Measurements from ENCODE around the gene UBR4. TPM values are rescaled to one million over a fixed set of nuclear protein-coding genes. Genes with fewer than 3 reads are reported as not detected.

The UBR4 gene
- total RNA-seq, 2 experiments from 2014 or later: 116 to 125 TPM

GRCh38 chr1:19043579-19044443 lies 166.3 kb downstream of the UBR4 start:
- Histone ChIP-seq H3K27me3 (ENCODE audit: control insufficient read depth in 1 of 2, insufficient read depth in 2 of 2, low read length in 2 of 2) (peaks cover 0 to 5% of the 10 kb centered on the region in 2 experiments), H3K36me3 (ENCODE audit: insufficient read depth, low read length) (no peaks in the 10 kb centered on the region), H3K9me3 (ENCODE audit: control insufficient read depth in 1 of 2, insufficient read depth in 1 of 2, low read length in 2 of 2) (no peaks in the 10 kb centered on the region), H3K27ac (ENCODE audit: low read depth in 1 of 2, low read length in 2 of 2) (no peak overlapping the region), H3K4me3 (ENCODE audit: low read length) (no peak overlapping the region), H3K4me1 (ENCODE audit: insufficient read depth, low read length) (peaks cover 3% of the 10 kb centered on the region)
- CTCF ChIA-PET: interaction anchor here (0.6 kb wide), 1 partner anchor 370 kb away, joined by 3 read pairs; no protein-coding TSS in a partner anchor
- H3K4me3 Mint-ChIP-seq: no peak overlapping the region
- H3K4me1 Mint-ChIP-seq (ENCODE audit: low read depth): peaks cover 4% of the 10 kb centered on the region
- H3K36me3 Mint-ChIP-seq (ENCODE audit: low read depth): no peaks in the 10 kb centered on the region
- no peak for ATAC-seq (ENCODE audit: poor library complexity)
- H3K27ac Mint-ChIP-seq: no peak overlapping the region
- H3K27me3 Mint-ChIP-seq: peaks cover 17% of the 10 kb centered on the region
- H3K9me3 Mint-ChIP-seq: no peaks in the 10 kb centered on the region
- POLR2A ChIA-PET: interaction anchor here (0.7 to 3.0 kb wide), 2 partner anchors 31 to 1745 kb away, joined by 3 to 13 read pairs; no protein-coding TSS in a partner anchor
- no peak for DNase-seq
- TF ChIP-seq, protein P1, sequence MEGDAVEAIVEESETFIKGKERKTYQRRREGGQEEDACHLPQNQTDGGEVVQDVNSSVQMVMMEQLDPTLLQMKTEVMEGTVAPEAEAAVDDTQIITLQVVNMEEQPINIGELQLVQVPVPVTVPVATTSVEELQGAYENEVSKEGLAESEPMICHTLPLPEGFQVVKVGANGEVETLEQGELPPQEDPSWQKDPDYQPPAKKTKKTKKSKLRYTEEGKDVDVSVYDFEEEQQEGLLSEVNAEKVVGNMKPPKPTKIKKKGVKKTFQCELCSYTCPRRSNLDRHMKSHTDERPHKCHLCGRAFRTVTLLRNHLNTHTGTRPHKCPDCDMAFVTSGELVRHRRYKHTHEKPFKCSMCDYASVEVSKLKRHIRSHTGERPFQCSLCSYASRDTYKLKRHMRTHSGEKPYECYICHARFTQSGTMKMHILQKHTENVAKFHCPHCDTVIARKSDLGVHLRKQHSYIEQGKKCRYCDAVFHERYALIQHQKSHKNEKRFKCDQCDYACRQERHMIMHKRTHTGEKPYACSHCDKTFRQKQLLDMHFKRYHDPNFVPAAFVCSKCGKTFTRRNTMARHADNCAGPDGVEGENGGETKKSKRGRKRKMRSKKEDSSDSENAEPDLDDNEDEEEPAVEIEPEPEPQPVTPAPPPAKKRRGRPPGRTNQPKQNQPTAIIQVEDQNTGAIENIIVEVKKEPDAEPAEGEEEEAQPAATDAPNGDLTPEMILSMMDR (IDR thresholded peaks at IDR 0.05): no peak
- intact Hi-C loops (cut with DNase I, micrococcal nuclease): no loop called here

DNA sequence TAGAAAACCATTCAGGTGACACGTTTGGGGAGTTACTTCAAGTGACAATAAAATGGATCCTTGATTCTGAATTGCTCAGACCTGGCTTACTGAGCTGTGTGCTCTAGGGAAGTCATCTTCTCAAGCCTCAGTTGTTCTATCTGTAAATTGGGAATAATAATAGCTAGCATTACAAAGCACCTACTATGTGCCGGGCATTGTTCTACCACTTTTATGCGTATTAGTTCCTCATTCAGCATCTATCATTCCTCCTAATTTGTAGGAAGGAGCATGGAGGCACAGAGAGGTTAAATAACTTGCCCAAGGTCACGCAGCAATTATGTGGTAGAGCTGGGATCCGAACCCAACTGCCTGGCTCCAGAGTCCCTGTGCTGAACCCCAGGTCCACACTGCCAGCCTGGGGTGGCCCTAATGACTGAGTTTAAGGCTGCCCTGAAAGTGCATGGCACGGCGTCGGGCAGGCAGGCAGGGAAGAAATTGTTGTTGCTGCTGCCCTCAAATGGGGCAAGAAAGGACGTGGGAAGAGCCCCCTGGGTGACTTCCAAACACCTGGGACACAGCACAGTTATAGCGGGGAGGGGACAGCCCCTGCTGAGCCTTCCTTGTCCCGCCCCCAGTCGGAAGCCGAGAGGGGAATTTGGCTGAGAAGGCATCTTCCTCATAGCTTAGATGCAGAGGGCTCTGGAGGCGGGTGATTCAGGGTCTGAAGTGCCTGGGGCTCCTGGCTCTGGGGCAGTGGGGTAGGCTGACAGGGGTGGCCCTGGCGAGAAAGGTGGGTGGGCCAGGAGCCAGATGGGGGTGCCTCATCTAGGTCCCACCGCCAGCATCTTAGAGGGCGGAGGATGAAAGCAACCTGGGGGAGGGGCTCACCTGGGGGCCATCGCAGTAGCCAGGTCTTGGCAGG lies 167.1 kb downstream of the UBR4 start:
- Mint-ChIP-seq H3K4me3 (no peak overlapping the region), H3K27me3 (peaks cover 17% of the 10 kb centered on the region), H3K36me3 (ENCODE audit: low read depth) (no peaks in the 10 kb centered on the region), H3K9me3 (no peaks in the 10 kb centered on the region), H3K27ac (no peak overlapping the region), H3K4me1 (ENCODE audit: low read depth) (peaks cover 4% of the 10 kb centered on the region)
- ATAC-seq (ENCODE audit: poor library complexity) (no peak), DNase-seq (no peak)
- TF ChIP-seq, protein P1 (IDR thresholded peaks at IDR 0.05): no peak
- peaks cover 0 to 7% of the 10 kb centered on the region in 2 experiments for H3K27me3 ChIP-seq (ENCODE audit: control insufficient read depth in 1 of 2, insufficient read depth in 2 of 2, low read length in 2 of 2)
- no peaks in the 10 kb centered on the region for H3K9me3 ChIP-seq (ENCODE audit: control insufficient read depth in 1 of 2, insufficient read depth in 1 of 2, low read length in 2 of 2)
- H3K27ac ChIP-seq (ENCODE audit: low read depth in 1 of 2, low read length in 2 of 2): no peak overlapping the region
- ChIA-PET CTCF (interaction anchor here (0.6 kb wide), 1 partner anchor 371 kb away, joined by 3 read pairs; no protein-coding TSS in a partner anchor), POLR2A (interaction anchor here (3.0 kb wide), 1 partner anchor 32 kb away, joined by 13 read pairs; no protein-coding TSS in a partner anchor)
- no peaks in the 10 kb centered on the region for H3K36me3 ChIP-seq (ENCODE audit: insufficient read depth, low read length)
- intact Hi-C loops (cut with DNase I, micrococcal nuclease): no loop called here
- peaks cover 3% of the 10 kb centered on the region for H3K4me1 ChIP-seq (ENCODE audit: insufficient read depth, low read length)
- H3K4me3 ChIP-seq (ENCODE audit: low read length): no peak overlapping the region

GRCh38 chr1:19040010-19040680 lies 169.9 kb downstream of the UBR4 start:
- peaks cover 0 to 7% of the 10 kb centered on the region in 2 experiments for H3K27me3 ChIP-seq (ENCODE audit: control insufficient read depth in 1 of 2, insufficient read depth in 2 of 2, low read length in 2 of 2)
- Mint-ChIP-seq H3K27me3 (peaks cover 17% of the 10 kb centered on the region), H3K9me3 (no peaks in the 10 kb centered on the region), H3K4me3 (no peak overlapping the region), H3K4me1 (ENCODE audit: low read depth) (no peaks in the 10 kb centered on the region), H3K36me3 (ENCODE audit: low read depth) (no peaks in the 10 kb centered on the region), H3K27ac (no peak overlapping the region)
- peaks cover under 1% of the 10 kb centered on the region for H3K4me1 ChIP-seq (ENCODE audit: insufficient read depth, low read length)
- DNase-seq: peak in 1 of 14 experiments; percentile 11
- no peak for ATAC-seq (ENCODE audit: poor library complexity)
- no peak overlapping the region for H3K4me3 ChIP-seq (ENCODE audit: low read length)
- no peaks in the 10 kb centered on the region for H3K36me3 ChIP-seq (ENCODE audit: insufficient read depth, low read length)
- TF ChIP-seq, protein P1 (IDR thresholded peaks at IDR 0.05): no peak
- ChIA-PET POLR2A (no interaction called here), CTCF (interaction anchor here (1.1 kb wide), 1 partner anchor 8 kb away, joined by 3 read pairs; no protein-coding TSS in a partner anchor)
- H3K9me3 ChIP-seq (ENCODE audit: control insufficient read depth in 1 of 2, insufficient read depth in 1 of 2, low read length in 2 of 2): no peaks in the 10 kb centered on the region
- intact Hi-C loops (cut with DNase I, micrococcal nuclease): no loop called here
- no peak overlapping the region for H3K27ac ChIP-seq (ENCODE audit: low read depth in 1 of 2, low read length in 2 of 2)

All from CD4-positive, alpha-beta T cell (primary cell).